ENCODE data around the gene ALDH4A1. TPM values are rescaled to one million over a fixed set of nuclear protein-coding genes. Genes with fewer than 3 reads are reported as not detected.

The ALDH4A1 gene
- total RNA-seq, 4 donors from 2014 or later, result 19.9 to 24.8 (median 22.5) TPM

GRCh38 chr1:18913065-18913835 is 10.9 kb upstream of the ALDH4A1 start:
- 26 to 40% methylated on average over 4 of the region's 22 CpGs for WGBS, 2 donors (ENCODE audit: low coverage in 1 of 2)
- no peaks in the 10 kb centered on the region for H3K27me3 ChIP-seq
- peak overlapping the region in 3 of 4 donors; percentile 56 to 76 (median 65) for H3K27ac ChIP-seq
- TF ChIP-seq POLR2A (IDR thresholded peaks at IDR 0.05), result no peak
- TF ChIP-seq EP300 (IDR thresholded peaks at IDR 0.05), result no peak
- no peak for TF ChIP-seq POLR2AphosphoS5 (IDR thresholded peaks at IDR 0.05)
- peak in 3 of 4 experiments; percentile 96 to 98 (median 98) for TF ChIP-seq CTCF (IDR thresholded peaks at IDR 0.05)
- ATAC-seq, result peak; percentile 86
- peaks cover 0 to 72% of the 10 kb centered on the region in 2 donors for H3K36me3 ChIP-seq
- no peaks in the 10 kb centered on the region for H3K9me3 ChIP-seq
- H3K4me3 ChIP-seq, result no peak overlapping the region
- H3K4me1 ChIP-seq, result peaks cover 0 to 31% (median 5%) of the 10 kb centered on the region in 3 donors

GRCh38 chr1:18912550-18912949 is 10.2 kb upstream of the ALDH4A1 start:
- H3K27me3 ChIP-seq, result no peaks in the 10 kb centered on the region
- peaks cover 0 to 38% (median 11%) of the 10 kb centered on the region in 3 donors for H3K4me1 ChIP-seq
- WGBS, 2 donors (ENCODE audit: low coverage in 1 of 2), result 80 to 85% methylated on average over 1 to 3 of the region's 3 CpGs
- TF ChIP-seq CTCF (IDR thresholded peaks at IDR 0.05), result no peak
- TF ChIP-seq EP300 (IDR thresholded peaks at IDR 0.05), result no peak
- TF ChIP-seq POLR2AphosphoS5 (IDR thresholded peaks at IDR 0.05), result no peak
- H3K36me3 ChIP-seq, result peaks cover 0 to 72% of the 10 kb centered on the region in 2 donors
- H3K4me3 ChIP-seq, result no peak overlapping the region
- H3K9me3 ChIP-seq, result no peaks in the 10 kb centered on the region
- no peak for ATAC-seq
- peak overlapping the region in 3 of 4 donors; percentile 56 to 76 (median 65) for H3K27ac ChIP-seq

GRCh38 chr1:18908911-18909771 is 6.8 kb upstream of the ALDH4A1 start:
- WGBS, 2 donors (ENCODE audit: low coverage in 1 of 2), result 77 to 85% methylated on average over 9 to 10 of the region's 17 CpGs
- Histone ChIP-seq H3K4me1 (peaks cover 2 to 36% (median 17%) of the 10 kb centered on the region in 3 donors), H3K36me3 (peaks cover 0 to 58% of the 10 kb centered on the region in 2 donors), H3K9me3 (no peaks in the 10 kb centered on the region), H3K27me3 (no peaks in the 10 kb centered on the region), H3K27ac (peak overlapping the region in 3 of 4 donors; percentile 64 to 81 (median 78)), H3K4me3 (no peak overlapping the region)
- no peak for ATAC-seq
- TF ChIP-seq POLR2A (IDR thresholded peaks at IDR 0.05), result no peak
- TF ChIP-seq POLR2AphosphoS5 (IDR thresholded peaks at IDR 0.05), result no peak
- TF ChIP-seq EP300 (IDR thresholded peaks at IDR 0.05), result no peak
- TF ChIP-seq CTCF (IDR thresholded peaks at IDR 0.05), result no peak

GRCh38 chr1:18907917-18908845 is 5.8 kb upstream of the ALDH4A1 start:
- ATAC-seq, result peak; percentile 61
- H3K27ac ChIP-seq, result peak overlapping the region; percentile 6 to 81 (median 71)
- no peak overlapping the region for H3K4me3 ChIP-seq
- H3K27me3 ChIP-seq, result no peaks in the 10 kb centered on the region
- H3K4me1 ChIP-seq, result peaks cover 2 to 34% (median 14%) of the 10 kb centered on the region in 3 donors
- H3K9me3 ChIP-seq, result no peaks in the 10 kb centered on the region
- 44 to 68% methylated on average over 4 to 10 of the region's 22 CpGs for WGBS, 2 donors (ENCODE audit: low coverage in 1 of 2)
- no peak for TF ChIP-seq EP300 (IDR thresholded peaks at IDR 0.05)
- TF ChIP-seq CTCF (IDR thresholded peaks at IDR 0.05), result no peak
- TF ChIP-seq POLR2A (IDR thresholded peaks at IDR 0.05), result no peak
- no peak for TF ChIP-seq POLR2AphosphoS5 (IDR thresholded peaks at IDR 0.05)
- H3K36me3 ChIP-seq, result peaks cover 0 to 58% of the 10 kb centered on the region in 2 donors

Measured in gastroesophageal sphincter (tissue), 4 donors.